ENCODE measurements around the gene ZNF236. TPM values are rescaled to one million over a fixed set of nuclear protein-coding genes. Genes with fewer than 3 reads are reported as not detected.

The ZNF236 gene
- total and polyA plus RNA-seq, 2 experiments from 2014 or later: 7.4 to 8.2 TPM

DNA sequence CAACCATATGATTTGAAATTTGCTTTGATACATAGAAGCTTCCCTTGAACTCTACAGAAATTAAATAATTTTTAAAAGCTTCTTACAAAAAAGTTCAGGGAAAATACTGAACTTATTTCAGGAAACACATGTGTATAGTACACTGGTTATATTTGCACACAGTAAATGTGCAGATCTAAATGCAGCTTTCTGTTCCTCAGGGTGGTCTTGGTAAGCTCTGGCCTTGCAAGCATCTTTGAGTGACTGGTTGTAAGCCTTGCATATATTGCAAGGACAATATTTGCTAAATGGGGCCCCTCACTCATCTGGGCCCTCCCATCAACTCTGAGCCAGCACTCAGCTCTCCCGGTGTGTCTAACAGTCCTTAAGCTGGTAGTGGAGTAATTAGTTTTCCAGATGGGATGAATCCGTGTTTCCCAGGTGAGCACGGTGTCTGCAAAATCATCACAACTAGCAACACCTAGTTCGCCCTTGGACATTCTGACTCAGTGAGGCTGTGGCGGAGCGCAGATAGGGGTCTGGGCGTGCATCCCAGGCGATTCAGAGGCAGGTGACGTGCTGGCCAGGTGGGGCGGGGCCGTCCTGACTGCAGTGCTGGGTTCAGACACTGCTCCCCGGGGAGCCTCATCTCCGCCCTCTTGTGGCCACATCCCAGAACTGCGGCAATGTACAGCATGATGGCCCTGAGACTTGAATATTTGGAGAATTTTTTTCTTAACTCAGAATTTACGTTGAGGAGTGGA lies 160.7 kb downstream of the ZNF236 start:
- TF ChIP-seq EZH2 (IDR thresholded peaks at IDR 0.05; ENCODE audit: borderline replicate concordance) (no peak), EZH2phosphoT487 (IDR thresholded peaks at IDR 0.05; ENCODE audit: low read depth, severe bottlenecking, unreplicated experiment) (no peak)
- TF ChIP-seq, protein P1, sequence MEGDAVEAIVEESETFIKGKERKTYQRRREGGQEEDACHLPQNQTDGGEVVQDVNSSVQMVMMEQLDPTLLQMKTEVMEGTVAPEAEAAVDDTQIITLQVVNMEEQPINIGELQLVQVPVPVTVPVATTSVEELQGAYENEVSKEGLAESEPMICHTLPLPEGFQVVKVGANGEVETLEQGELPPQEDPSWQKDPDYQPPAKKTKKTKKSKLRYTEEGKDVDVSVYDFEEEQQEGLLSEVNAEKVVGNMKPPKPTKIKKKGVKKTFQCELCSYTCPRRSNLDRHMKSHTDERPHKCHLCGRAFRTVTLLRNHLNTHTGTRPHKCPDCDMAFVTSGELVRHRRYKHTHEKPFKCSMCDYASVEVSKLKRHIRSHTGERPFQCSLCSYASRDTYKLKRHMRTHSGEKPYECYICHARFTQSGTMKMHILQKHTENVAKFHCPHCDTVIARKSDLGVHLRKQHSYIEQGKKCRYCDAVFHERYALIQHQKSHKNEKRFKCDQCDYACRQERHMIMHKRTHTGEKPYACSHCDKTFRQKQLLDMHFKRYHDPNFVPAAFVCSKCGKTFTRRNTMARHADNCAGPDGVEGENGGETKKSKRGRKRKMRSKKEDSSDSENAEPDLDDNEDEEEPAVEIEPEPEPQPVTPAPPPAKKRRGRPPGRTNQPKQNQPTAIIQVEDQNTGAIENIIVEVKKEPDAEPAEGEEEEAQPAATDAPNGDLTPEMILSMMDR (IDR thresholded peaks at IDR 0.05; ENCODE audit: poor library complexity): peak; percentile 92
- DNase-seq (ENCODE audit: low spot score): peak; percentile 92
- Histone ChIP-seq H3K4me3 (no peak overlapping the region), H3K27ac (no peak overlapping the region), H3K9me2 (replicated peaks; ENCODE audit: insufficient read depth) (no peaks in the 10 kb centered on the region), H2AFZ (no peak overlapping the region), H3K79me2 (no peaks in the 10 kb centered on the region), H3K4me2 (peak overlapping the region; percentile 69), H3K36me3 (replicated peaks; ENCODE audit: insufficient read depth, low read depth) (no peaks in the 10 kb centered on the region), H3K4me1 (ENCODE audit: insufficient read depth) (no peaks in the 10 kb centered on the region), H3K27me3 (no peaks in the 10 kb centered on the region), H3K9me3 (ENCODE audit: low read depth) (no peaks in the 10 kb centered on the region), H4K20me1 (ENCODE audit: insufficient read depth, poor library complexity, severe bottlenecking) (no peaks in the 10 kb centered on the region)
- WGBS (ENCODE audit: low lambda C conversion rate, missing lambda C conversion rate): 11% methylated on average over 15 of the region's 15 CpGs

DNA sequence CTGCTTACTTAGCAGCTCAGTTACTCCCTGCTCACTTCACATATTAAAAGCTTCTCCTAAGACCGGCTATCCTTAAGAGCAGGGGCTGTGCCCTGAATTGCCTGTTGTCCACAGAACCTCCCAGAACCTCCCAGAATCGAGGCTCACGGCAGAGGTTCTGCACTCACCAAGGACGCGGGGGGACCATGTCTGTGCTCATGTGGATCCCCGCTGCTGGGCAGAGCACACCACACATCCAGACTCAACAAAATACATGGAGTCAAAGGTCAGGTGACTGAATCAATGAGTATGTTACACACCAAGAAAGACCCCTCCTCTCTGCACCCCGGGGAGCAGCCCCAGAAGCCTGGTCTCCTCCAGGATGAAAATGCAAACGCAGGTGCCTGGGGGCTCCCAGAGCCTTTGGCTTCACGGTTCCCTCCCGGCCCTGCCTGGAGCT lies 161.3 kb downstream of the ZNF236 start:
- no peaks in the 10 kb centered on the region for H3K9me2 ChIP-seq (replicated peaks; ENCODE audit: insufficient read depth)
- no peaks in the 10 kb centered on the region for H3K79me2 ChIP-seq
- TF ChIP-seq, protein P1 (IDR thresholded peaks at IDR 0.05; ENCODE audit: poor library complexity): no peak
- no peak for TF ChIP-seq EZH2phosphoT487 (IDR thresholded peaks at IDR 0.05; ENCODE audit: low read depth, severe bottlenecking, unreplicated experiment)
- no peak for TF ChIP-seq EZH2 (IDR thresholded peaks at IDR 0.05; ENCODE audit: borderline replicate concordance)
- no peak overlapping the region for H3K4me2 ChIP-seq
- H2AFZ ChIP-seq: no peak overlapping the region
- H3K4me3 ChIP-seq: no peak overlapping the region
- no peaks in the 10 kb centered on the region for H4K20me1 ChIP-seq (ENCODE audit: insufficient read depth, poor library complexity, severe bottlenecking)
- H3K4me1 ChIP-seq (ENCODE audit: insufficient read depth): no peaks in the 10 kb centered on the region
- 70% methylated on average over 10 of the region's 10 CpGs for WGBS (ENCODE audit: low lambda C conversion rate, missing lambda C conversion rate)
- no peaks in the 10 kb centered on the region for H3K27me3 ChIP-seq
- no peaks in the 10 kb centered on the region for H3K36me3 ChIP-seq (replicated peaks; ENCODE audit: insufficient read depth, low read depth)
- no peak overlapping the region for H3K27ac ChIP-seq
- DNase-seq (ENCODE audit: low spot score): no peak
- no peaks in the 10 kb centered on the region for H3K9me3 ChIP-seq (ENCODE audit: low read depth)

DNA sequence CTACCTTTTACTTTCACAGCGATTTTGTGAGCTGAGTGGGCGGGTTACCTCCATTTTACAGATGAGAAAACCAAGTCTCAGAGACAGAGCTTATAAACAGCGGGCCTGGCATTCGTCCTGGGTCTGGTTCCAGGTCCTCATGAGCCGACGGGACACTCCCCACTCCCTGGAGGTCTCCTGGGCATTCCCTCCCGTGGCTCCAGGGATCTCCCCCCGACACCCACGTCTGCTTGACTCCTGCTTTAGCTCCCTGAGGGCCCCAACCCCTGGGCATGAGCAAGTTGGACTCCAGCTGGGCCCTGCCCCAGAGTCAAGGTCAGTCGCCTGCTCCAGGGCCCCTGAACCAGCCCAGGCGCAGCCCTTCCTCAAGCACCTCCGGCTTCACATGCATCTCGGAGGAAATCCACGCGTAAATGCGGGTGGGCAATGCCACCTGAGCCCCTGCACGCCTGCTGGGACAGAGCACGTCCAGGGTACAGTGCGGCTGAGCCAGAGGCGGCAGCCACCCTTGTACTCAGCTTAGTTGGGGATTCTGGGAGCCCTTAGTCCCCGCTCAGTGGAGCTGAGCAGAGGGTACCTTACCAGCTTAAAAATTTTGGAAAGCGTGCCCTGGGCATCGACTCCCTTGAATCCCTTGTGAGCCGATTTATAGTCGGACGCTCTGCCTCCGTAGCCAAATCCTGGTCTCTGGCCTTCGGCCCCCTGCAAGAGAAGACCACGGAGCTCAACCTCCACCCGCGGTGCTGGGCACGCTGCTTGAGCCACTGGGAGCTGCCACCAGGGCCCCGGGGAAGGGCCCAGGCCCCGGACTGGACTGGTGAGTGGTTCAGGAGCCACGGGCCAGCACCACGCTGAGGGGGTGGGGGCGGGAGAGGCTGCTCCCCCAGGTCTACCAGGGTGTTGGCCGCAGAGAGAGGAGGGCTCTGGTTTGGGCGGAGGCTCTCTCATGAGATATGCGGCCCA lies 162.1 kb downstream of the ZNF236 start:
- no peak overlapping the region for H2AFZ ChIP-seq
- 95% methylated on average over 38 of the region's 40 CpGs for WGBS (ENCODE audit: low lambda C conversion rate, missing lambda C conversion rate)
- no peak for DNase-seq (ENCODE audit: low spot score)

More for the DNA sequence above, 162.1 kb downstream of the ZNF236 start:
- no peaks in the 10 kb centered on the region for H3K36me3 ChIP-seq (replicated peaks; ENCODE audit: insufficient read depth, low read depth)
- TF ChIP-seq, protein P1 (IDR thresholded peaks at IDR 0.05; ENCODE audit: poor library complexity): no peak
- TF ChIP-seq EZH2 (IDR thresholded peaks at IDR 0.05; ENCODE audit: borderline replicate concordance) (no peak), EZH2phosphoT487 (IDR thresholded peaks at IDR 0.05; ENCODE audit: low read depth, severe bottlenecking, unreplicated experiment) (no peak)
- no peaks in the 10 kb centered on the region for H3K4me1 ChIP-seq (ENCODE audit: insufficient read depth)
- H3K9me3 ChIP-seq (ENCODE audit: low read depth): no peaks in the 10 kb centered on the region
- no peaks in the 10 kb centered on the region for H4K20me1 ChIP-seq (ENCODE audit: insufficient read depth, poor library complexity, severe bottlenecking)
- no peaks in the 10 kb centered on the region for H3K79me2 ChIP-seq
- no peaks in the 10 kb centered on the region for H3K27me3 ChIP-seq
- no peak overlapping the region for H3K27ac ChIP-seq
- no peak overlapping the region for H3K4me2 ChIP-seq
- no peaks in the 10 kb centered on the region for H3K9me2 ChIP-seq (replicated peaks; ENCODE audit: insufficient read depth)
- H3K4me3 ChIP-seq: no peak overlapping the region
